ENCODE measurements around the gene INF2.

DNA sequence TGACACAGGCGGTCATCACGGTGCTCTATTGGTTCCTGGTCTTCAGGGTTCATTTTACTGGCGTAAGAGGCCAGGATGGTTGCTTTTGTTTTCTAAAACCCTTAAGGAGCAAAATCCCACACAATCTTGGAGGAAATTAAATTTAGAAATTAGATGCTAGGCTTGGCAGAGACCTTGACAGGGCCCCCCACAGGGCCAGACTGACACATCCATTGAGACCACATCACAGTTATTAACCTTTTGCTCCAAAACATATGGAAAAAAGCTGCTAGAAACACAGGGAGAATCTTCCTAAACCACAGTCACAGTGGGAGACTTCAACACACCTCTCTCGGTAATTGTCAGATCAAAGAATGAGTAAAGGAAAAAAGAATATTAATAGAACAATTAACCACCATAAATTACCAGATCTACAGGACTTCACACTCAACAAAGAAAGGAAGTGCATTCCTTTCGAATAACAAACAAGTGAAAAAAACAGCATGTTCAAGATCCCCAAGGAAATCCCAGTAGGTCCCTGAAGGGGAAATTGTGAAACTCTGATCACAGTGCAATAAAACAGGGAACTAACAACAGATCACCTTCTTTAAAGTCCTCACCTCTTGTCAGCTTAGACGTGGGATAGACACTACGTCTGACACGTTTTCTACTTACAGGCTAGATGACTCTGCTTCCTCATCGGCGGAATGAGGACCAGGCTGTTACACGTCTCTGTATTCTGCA is 44.6 kb upstream of the INF2 start:
- TF ChIP-seq, protein P1, sequence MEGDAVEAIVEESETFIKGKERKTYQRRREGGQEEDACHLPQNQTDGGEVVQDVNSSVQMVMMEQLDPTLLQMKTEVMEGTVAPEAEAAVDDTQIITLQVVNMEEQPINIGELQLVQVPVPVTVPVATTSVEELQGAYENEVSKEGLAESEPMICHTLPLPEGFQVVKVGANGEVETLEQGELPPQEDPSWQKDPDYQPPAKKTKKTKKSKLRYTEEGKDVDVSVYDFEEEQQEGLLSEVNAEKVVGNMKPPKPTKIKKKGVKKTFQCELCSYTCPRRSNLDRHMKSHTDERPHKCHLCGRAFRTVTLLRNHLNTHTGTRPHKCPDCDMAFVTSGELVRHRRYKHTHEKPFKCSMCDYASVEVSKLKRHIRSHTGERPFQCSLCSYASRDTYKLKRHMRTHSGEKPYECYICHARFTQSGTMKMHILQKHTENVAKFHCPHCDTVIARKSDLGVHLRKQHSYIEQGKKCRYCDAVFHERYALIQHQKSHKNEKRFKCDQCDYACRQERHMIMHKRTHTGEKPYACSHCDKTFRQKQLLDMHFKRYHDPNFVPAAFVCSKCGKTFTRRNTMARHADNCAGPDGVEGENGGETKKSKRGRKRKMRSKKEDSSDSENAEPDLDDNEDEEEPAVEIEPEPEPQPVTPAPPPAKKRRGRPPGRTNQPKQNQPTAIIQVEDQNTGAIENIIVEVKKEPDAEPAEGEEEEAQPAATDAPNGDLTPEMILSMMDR (optimal IDR thresholded peaks at IDR 0.05 in 1 of 3, IDR thresholded peaks at IDR 0.05 in 1 of 3, conservative IDR thresholded peaks at IDR 0.05 in 1 of 3; ENCODE audit: extremely low read depth in 1 of 3, insufficient read depth in 2 of 3, low read length in 3 of 3): no peak
- no peak for TF ChIP-seq EZH2 (IDR thresholded peaks at IDR 0.05; ENCODE audit: low read length)

Measured in keratinocyte (primary cell).